Measurements from ENCODE around the gene CD3E. TPM values are rescaled to one million over a fixed set of nuclear protein-coding genes. Genes with fewer than 3 reads are reported as not detected.

Gene CD3E
- total and polyA plus RNA-seq, 9 of the 15 experiments (the other 6 are each of a cell fraction or from before 2014, with no cell fraction given): 0.07 to 0.62 (median 0.19) TPM; not detected in 5

DNA sequence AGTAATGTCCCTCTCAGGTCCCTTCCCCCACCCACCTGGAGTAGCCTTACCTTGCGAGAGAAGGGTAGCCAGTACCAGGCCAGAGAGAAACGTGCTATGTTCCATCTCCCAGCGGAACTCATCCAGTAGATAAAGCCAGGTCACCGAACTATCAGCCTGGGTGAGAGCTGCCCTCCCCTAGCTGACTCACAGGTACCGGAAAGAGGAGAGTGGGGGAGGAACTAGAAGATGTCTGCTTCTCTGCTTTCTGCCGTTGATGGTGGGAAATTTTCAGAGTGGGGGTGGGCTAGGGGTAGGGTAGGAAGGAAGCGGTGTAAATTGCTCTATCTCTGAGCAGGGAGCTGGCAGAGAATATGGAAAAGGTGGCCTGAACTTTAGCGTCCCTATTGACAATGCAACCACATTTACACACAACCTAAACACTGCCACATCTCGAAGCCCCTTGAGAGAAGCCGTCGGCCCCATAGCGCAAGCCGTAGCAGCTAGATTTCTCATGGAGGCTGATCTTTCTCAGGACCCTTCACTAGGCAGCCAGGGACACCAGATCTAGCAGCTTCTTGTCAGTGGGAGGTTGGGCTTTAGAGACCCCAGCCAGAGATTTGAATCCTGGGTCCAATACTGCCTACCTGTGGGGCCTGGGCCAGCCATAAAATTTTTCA lies 38.1 kb downstream of the CD3E start, which contains the start of gene CD3D (continued):
- no peak for TF ChIP-seq MXD1 (CRISPR knock-in tag; IDR thresholded peaks at IDR 0.05; ENCODE audit: borderline replicate concordance, poor library complexity, severe bottlenecking)
- TF ChIP-seq DACH1 (IDR thresholded peaks at IDR 0.05; ENCODE audit: partially characterized antibody): no peak
- no peak for TF ChIP-seq KLF1 (tag; IDR thresholded peaks at IDR 0.05)
- no peak for TF ChIP-seq RBM22 (IDR thresholded peaks at IDR 0.05; ENCODE audit: low read depth, low read length, poor library complexity, severe bottlenecking)
- TF ChIP-seq GTF2F1 (IDR thresholded peaks at IDR 0.05; ENCODE audit: low read depth, low read length): no peak
- TF ChIP-seq KAT7 (CRISPR knock-in tag; IDR thresholded peaks at IDR 0.05; ENCODE audit: borderline replicate concordance): no peak
- no peak for TF ChIP-seq E2F4 (CRISPR knock-in tag; IDR thresholded peaks at IDR 0.05; ENCODE audit: low read depth)
- no peak for TF ChIP-seq NELFE (IDR thresholded peaks at IDR 0.05; ENCODE audit: insufficient read depth, insufficient read length)
- TF ChIP-seq ZNF699 (CRISPR knock-in tag; IDR thresholded peaks at IDR 0.05; ENCODE audit: insufficient replicate concordance): no peak
- TF ChIP-seq, protein P1, sequence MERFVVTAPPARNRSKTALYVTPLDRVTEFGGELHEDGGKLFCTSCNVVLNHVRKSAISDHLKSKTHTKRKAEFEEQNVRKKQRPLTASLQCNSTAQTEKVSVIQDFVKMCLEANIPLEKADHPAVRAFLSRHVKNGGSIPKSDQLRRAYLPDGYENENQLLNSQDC (CRISPR knock-in tag; IDR thresholded peaks at IDR 0.05): no peak
- no peak for TF ChIP-seq REST (IDR thresholded peaks at IDR 0.05; ENCODE audit: borderline replicate concordance)
- no peak for TF ChIP-seq REST (CRISPR knock-in tag; IDR thresholded peaks at IDR 0.05; ENCODE audit: low read depth)
- TF ChIP-seq CREB3L1 (IDR thresholded peaks at IDR 0.05; ENCODE audit: borderline replicate concordance, low read depth): no peak
- TF ChIP-seq, protein P2, sequence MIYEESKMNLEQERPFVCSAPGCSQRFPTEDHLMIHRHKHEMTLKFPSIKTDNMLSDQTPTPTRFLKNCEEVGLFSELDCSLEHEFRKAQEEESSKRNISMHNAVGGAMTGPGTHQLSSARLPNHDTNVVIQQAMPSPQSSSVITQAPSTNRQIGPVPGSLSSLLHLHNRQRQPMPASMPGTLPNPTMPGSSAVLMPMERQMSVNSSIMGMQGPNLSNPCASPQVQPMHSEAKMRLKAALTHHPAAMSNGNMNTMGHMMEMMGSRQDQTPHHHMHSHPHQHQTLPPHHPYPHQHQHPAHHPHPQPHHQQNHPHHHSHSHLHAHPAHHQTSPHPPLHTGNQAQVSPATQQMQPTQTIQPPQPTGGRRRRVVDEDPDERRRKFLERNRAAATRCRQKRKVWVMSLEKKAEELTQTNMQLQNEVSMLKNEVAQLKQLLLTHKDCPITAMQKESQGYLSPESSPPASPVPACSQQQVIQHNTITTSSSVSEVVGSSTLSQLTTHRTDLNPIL (CRISPR knock-in tag; IDR thresholded peaks at IDR 0.05): no peak

All from K562 (cell line).